ELF-1 (cell line): Measurements from ENCODE around the gene GNAQ.
"Not testable (repeated sequence)": the region's sequence is repeated elsewhere in the genome, so short reads cannot be mapped to it uniquely, and the experiment has no call there.

Source experiments
- DNase-seq: peaks from one replicate; pipeline ENCODE4 v3.0.0-alpha.2; 2016; ENCODE audit warnings: low read depth, low spot score

The GNAQ gene

GRCh38 chr9:77906991-77907390 is 124.6 kb downstream of the GNAQ start:
- no peak for DNase-seq

- DNase-seq: no peak
Observed at GRCh38 chr9:77903666-77904285, 127.8 kb downstream of the GNAQ start.

GRCh38 chr9:77901771-77902170 is 129.8 kb downstream of the GNAQ start:
- DNase-seq: no peak

- DNase-seq: no peak
Observed at GRCh38 chr9:77901018-77901417, 130.6 kb downstream of the GNAQ start.

- DNase-seq: no peak
Observed at GRCh38 chr9:77899679-77900354, 131.8 kb downstream of the GNAQ start.

GRCh38 chr9:77898864-77899263 is 132.7 kb downstream of the GNAQ start:
- DNase-seq: no peak

GRCh38 chr9:77896938-77897667 is 134.5 kb downstream of the GNAQ start:
- DNase-seq: no peak

GRCh38 chr9:77896269-77896937 is 135.2 kb downstream of the GNAQ start:
- DNase-seq: no peak

GRCh38 chr9:77893706-77894105 is 137.9 kb downstream of the GNAQ start:
- no peak for DNase-seq

- no peak for DNase-seq
Observed at GRCh38 chr9:77892955-77893514, 138.6 kb downstream of the GNAQ start.

- no peak for DNase-seq
Observed at GRCh38 chr9:77892171-77892570, 139.4 kb downstream of the GNAQ start.

- no peak for DNase-seq
Observed at GRCh38 chr9:77891128-77891800, 140.3 kb downstream of the GNAQ start.

GRCh38 chr9:77887662-77888061 is 143.9 kb downstream of the GNAQ start:
- no peak for DNase-seq

- DNase-seq: no peak
Observed at GRCh38 chr9:77885104-77885672, 146.4 kb downstream of the GNAQ start.

- DNase-seq: peak; percentile 38
Observed at GRCh38 chr9:77883846-77884771, 147.5 kb downstream of the GNAQ start.

GRCh38 chr9:77883133-77883532 is 148.5 kb downstream of the GNAQ start:
- no peak for DNase-seq

GRCh38 chr9:77882294-77882693 is 149.3 kb downstream of the GNAQ start:
- no peak for DNase-seq

GRCh38 chr9:77881634-77882033 is 150.0 kb downstream of the GNAQ start:
- not testable (repeated sequence) for DNase-seq

GRCh38 chr9:77881111-77881510 is 150.5 kb downstream of the GNAQ start:
- DNase-seq: no peak

GRCh38 chr9:77879437-77879943 is 152.1 kb downstream of the GNAQ start:
- no peak for DNase-seq
